Neutrophil (primary cell): ENCODE data around the gene POLDIP2.
A peak's percentile ranks its signal among the peaks of the same experiment; 100 is the strongest.

Experiments
- H3K27ac ChIP-seq: fragments of 200-600 bp; sonication (generic); 2 replicates; pipeline ENCODE4 v1.5.1; 2016; ENCODE audit warnings: mild to moderate bottlenecking, moderate library complexity
- H3K27me3 ChIP-seq: fragments of 200-600 bp; sonication (generic); 2 replicates; pipeline ENCODE4 v1.6.0; 2016; ENCODE audit warnings: mild to moderate bottlenecking
- H3K36me3 ChIP-seq: fragments of 200-600 bp; sonication (generic); 2 replicates; pipeline ENCODE4 v1.5.1; 2017
- H3K4me1 ChIP-seq, 2 experiments: fragments of 200-600 bp in 1 of 2; sonication (generic) in 1 of 2; 1 replicate in 1 of 2; 2 replicates in 1 of 2; pipeline versions ENCODE4 v1.5.1 to v1.6.1; 2013 to 2016; ENCODE audit warnings: low read depth in 1 of 2, low read length in 1 of 2, mild to moderate bottlenecking in 1 of 2, moderate library complexity in 1 of 2; ENCODE audit not compliant: control insufficient read depth in 1 of 2, insufficient read depth in 1 of 2
- H3K4me3 ChIP-seq, 2 experiments: fragments of 200-600 bp in 1 of 2; sonication (generic) in 1 of 2; 1 replicate in 1 of 2; 2 replicates in 1 of 2; pipeline ENCODE4 v1.5.1; 2013 to 2016; ENCODE audit warnings: low read depth in 1 of 2, low read length in 1 of 2, mild to moderate bottlenecking in 1 of 2, moderate library complexity in 1 of 2
- H3K9me3 ChIP-seq: fragments of 200-600 bp; sonication (generic); 2 replicates; pipeline ENCODE4 v1.5.1; 2016
- TF ChIP-seq, protein P1 (sequence below): fragments of 200-600 bp; sonication (generic); IDR thresholded peaks from 2 replicates; pipeline ENCODE4 v1.5.1; 2016; ENCODE audit warnings: antibody characterized with exemption

Gene POLDIP2

DNA sequence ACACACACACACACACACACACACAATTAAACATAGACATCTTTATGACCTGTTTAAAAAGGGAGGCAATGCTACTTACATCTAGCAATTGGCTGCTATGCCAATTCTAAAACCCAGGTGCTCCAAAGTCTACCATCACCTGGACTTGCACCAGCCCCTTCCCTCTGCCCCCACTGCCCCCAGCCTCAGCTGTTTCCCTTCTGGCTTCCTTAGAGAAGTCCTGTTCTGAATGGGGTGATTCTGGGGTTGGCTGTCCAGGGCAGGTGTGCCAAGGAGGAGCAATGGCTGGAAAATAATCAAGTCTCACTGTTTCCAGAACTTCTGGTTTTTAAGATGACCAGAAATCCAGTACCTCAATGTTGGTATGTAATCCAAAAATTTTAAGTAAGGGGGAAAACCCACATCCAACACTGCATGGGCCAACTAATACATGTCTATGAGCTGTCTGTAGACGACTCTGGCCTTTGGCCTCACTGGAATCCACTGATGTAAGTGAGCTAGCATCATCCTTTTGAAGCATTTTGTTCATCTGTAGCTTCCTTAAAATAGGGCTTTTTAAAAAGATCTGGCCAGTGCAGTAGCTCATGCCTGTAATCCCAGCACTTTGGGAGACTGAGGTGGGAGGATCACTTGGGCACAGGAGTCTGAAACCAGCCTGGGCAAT, 24.1 kb downstream of the POLDIP2 start:
- Histone ChIP-seq H3K36me3 (peaks cover 37% of the 10 kb centered on the region), H3K9me3 (no peaks in the 10 kb centered on the region), H3K27me3 (no peaks in the 10 kb centered on the region), H3K4me1 (peaks cover 38 to 42% of the 10 kb centered on the region in 2 experiments), H3K27ac (peak overlapping the region; percentile 90), H3K4me3 (peak overlapping the region in 1 of 2 experiments; percentile 88)
- TF ChIP-seq, protein P1, sequence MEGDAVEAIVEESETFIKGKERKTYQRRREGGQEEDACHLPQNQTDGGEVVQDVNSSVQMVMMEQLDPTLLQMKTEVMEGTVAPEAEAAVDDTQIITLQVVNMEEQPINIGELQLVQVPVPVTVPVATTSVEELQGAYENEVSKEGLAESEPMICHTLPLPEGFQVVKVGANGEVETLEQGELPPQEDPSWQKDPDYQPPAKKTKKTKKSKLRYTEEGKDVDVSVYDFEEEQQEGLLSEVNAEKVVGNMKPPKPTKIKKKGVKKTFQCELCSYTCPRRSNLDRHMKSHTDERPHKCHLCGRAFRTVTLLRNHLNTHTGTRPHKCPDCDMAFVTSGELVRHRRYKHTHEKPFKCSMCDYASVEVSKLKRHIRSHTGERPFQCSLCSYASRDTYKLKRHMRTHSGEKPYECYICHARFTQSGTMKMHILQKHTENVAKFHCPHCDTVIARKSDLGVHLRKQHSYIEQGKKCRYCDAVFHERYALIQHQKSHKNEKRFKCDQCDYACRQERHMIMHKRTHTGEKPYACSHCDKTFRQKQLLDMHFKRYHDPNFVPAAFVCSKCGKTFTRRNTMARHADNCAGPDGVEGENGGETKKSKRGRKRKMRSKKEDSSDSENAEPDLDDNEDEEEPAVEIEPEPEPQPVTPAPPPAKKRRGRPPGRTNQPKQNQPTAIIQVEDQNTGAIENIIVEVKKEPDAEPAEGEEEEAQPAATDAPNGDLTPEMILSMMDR: no peak

- H3K4me3 ChIP-seq: no peak overlapping the region
- peaks cover 48% of the 10 kb centered on the region for H3K36me3 ChIP-seq
- H3K27ac ChIP-seq: no peak overlapping the region
- no peaks in the 10 kb centered on the region for H3K9me3 ChIP-seq
- TF ChIP-seq, protein P1: no peak
- no peaks in the 10 kb centered on the region for H3K27me3 ChIP-seq
- peaks cover 38 to 42% of the 10 kb centered on the region in 2 experiments for H3K4me1 ChIP-seq
Observed at GRCh38 chr17:28331891-28332420, 25.4 kb downstream of the POLDIP2 start.

GRCh38 chr17:28330671-28331070, 26.7 kb downstream of the POLDIP2 start:
- TF ChIP-seq, protein P1: no peak
- no peak overlapping the region for H3K27ac ChIP-seq
- H3K27me3 ChIP-seq: no peaks in the 10 kb centered on the region
- H3K4me3 ChIP-seq: no peak overlapping the region
- H3K4me1 ChIP-seq: peaks cover 27 to 30% of the 10 kb centered on the region in 2 experiments
- H3K9me3 ChIP-seq: no peaks in the 10 kb centered on the region
- H3K36me3 ChIP-seq: peaks cover 48% of the 10 kb centered on the region

DNA sequence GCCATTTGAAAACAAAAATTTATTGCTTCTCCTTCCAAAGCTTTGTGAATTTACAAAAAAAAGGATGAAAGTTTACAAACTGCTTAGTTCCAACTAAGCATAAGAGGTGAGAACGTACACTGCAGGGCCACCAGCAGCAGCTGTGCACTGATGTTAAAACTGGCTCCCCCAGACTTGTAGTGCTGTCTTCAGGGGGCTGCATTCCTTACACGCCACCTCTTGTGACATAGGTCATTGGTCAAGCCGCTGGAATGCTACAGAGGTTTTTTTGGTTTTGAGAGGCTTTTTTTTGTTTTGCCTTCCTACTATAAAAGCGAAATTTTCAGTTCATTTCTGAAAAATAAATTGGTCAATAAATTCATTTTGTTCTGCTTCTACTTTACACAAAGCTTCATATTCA, 29.0 kb downstream of the POLDIP2 start:
- no peaks in the 10 kb centered on the region for H3K9me3 ChIP-seq
- no peak overlapping the region for H3K4me3 ChIP-seq
- no peaks in the 10 kb centered on the region for H3K27me3 ChIP-seq
- no peak overlapping the region for H3K27ac ChIP-seq
- H3K4me1 ChIP-seq: peaks cover 8 to 14% of the 10 kb centered on the region in 2 experiments
- TF ChIP-seq, protein P1: no peak
- H3K36me3 ChIP-seq: peaks cover 48% of the 10 kb centered on the region

- no peak overlapping the region for H3K4me3 ChIP-seq
- H3K4me1 ChIP-seq: peaks cover 2 to 8% of the 10 kb centered on the region in 2 experiments
- H3K36me3 ChIP-seq: peaks cover 48% of the 10 kb centered on the region
- H3K27ac ChIP-seq: no peak overlapping the region
- TF ChIP-seq, protein P1: no peak
- H3K9me3 ChIP-seq: no peaks in the 10 kb centered on the region
- no peaks in the 10 kb centered on the region for H3K27me3 ChIP-seq
Observed at GRCh38 chr17:28327709-28328108, 29.6 kb downstream of the POLDIP2 start.
